GM19328 (cell line): ENCODE measurements around the gene MED27.

Source experiments
- ATAC-seq: cut with Tn5 transposase; IDR thresholded peaks from one replicate; pipeline ENCODE4 v1.9.1; 2021; ENCODE audit warnings: mild to moderate bottlenecking, moderate library complexity; ENCODE audit not compliant: unreplicated experiment

The MED27 gene

DNA sequence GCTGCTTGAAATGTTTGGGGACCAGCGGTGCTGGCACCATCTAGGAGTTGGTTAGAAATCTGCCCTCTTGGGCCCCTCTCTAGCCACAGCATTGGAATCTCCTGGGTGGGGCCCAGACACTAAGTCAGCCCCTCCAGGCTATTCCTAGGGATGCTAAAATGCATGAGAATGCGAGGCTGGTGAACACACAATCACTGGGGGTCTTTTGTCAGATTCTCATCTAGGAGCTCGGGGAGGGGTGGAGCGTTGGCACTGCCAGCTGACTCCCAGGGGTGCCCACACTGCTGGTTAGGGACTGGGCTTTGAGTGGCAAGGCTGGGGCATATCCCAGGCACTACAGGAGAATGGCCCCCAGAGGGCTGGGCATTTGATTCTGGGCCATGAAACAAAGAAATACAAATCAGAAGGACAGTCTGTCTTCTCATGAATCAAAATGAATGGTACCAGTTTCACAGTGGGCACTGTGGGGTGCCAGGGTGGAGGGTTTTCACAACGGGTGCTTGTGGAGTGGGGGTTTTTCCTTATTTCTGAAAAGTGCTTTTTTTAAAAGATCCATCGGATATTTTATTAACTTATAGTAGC lies 212.0 kb downstream of the MED27 start:
- ATAC-seq: no peak

DNA sequence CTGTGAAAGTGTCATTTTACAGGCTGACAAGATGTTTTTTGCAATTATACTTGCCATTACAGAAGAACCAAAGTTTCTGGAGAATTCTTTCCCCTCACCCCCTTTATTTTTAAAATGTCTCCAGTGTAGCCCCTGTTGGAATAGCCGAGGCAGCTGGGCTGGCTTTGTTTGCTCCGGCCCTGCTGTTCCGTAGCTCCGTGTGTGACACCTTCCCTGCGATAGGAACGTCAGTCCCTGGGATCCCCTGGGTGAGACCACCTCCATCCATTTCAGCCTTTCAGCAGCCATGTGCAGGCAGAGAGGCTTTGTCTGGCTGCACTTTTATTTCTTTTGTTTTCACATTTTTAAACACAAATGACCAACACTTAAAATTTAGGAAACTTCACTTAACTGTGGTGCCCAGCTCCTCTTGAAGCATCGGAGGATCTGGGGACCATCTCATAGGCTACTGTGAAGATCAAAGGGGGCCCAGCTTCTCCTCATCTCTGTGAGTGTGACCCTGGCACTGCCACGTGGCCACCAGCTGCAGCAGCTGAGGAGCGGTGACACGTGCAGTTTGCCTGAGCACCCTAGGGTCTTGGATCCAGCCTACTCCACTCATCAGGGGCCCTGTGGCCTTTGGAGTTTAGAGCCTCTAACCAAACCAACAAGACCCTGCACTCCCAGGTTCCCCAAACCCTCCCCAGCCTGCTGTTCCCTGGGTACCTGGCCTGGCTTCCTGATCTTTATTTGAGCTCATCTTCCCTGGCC lies 214.0 kb downstream of the MED27 start:
- no peak for ATAC-seq

DNA sequence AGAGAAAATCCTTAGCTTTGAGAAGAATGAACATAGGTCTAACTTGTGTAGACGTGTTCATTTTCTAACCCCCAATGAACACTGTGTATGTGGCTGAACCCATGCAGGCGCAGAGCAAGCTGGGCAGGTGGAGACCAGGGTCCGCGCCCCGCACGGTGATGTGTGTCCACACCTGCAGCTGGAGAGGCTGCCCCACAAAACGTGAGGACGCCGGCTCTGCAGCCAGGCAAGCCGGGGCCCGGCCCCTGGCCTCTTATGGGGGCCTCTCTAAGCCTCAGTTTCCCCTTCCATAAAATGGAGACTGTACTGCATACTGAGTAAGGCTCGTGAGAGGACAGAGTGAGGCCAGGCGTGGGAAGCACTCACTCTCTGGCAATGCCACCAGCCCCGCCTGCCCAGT lies 215.1 kb downstream of the MED27 start:
- no peak for ATAC-seq

DNA sequence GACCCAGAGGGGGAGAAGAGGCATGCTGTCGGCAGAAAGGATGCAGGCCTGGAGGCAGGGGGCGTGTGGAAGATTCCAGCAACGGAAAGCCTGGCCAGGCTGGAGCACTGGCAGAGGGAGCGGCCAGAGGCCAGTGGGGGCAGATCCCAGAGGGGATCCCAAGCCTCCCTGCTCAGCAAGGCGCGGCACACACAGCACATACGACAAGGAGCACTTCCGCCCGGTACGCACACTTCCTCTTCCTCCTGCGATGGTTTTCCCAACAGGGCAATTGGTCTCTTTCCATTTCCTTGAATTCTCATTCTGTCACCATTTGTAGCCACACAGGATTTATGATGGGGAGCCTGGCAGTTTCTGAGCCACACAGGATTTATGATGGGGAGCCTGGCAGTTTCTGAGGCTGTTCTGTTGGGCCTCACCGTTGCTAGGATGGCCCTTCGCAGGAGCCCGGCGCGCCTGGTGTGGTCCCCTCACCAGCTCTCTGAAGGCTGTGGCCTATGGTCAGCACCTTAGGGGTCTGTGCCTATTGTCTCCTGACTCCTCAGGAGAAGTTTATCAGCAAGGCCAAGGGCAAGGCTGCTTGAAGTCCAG lies 216.3 kb downstream of the MED27 start:
- no peak for ATAC-seq

DNA sequence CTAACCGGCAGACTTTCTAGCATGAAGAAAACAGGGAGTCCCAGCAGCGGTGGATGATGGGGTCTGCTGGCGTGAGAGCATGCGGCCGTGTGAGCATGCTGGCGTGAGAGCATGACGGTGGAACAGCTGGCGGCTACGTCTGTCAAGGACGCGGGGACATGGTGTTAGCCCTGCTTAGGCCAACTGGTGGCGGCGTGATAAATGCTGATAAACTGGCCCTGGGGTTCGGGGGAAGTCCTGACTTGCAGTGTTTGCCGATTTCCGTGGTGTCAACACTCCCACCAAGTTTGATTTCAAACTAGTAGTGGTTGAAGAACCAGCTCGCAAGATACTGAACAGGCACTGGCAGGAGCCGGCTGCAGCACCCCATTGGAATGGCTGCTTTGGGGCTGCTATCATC lies 217.4 kb downstream of the MED27 start:
- no peak for ATAC-seq

DNA sequence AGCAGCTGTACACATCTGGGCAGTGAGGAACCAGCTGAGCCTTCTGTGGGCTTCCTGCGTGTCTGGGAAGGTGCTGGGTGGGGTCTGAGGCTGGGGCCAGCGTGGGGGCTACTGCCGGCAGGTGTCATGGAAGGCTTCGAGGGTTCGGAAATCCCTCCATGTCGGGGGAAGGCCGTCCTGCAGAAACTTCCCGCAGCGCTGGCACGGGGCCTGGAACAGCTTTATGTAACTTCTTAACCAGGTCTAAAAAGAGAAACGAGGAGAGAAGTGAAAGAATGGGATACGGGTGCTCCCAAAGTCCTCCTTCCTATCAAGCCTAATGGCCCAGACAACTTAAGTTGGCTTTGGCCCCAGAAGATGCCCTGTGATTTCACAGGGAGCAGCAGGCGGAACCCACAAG lies 219.2 kb downstream of the MED27 start:
- ATAC-seq: no peak

DNA sequence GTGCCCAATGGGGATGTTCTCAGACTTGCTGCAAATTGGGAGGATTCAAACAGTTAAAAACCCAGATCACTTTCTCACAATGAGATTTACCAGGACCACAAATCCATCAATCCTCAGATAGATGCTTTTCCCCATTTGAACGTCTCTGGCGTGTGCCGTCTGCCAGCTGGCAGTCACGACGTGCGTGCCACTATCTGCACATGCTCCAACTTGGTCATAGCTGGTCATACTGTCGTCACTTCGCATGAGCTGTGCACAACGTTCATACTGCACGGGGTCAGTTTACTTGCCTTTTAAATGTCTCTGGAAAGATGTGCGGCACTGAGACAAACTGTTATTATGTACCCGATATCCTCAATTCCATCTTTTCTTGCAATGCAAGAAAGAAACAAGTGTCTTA lies 221.5 kb downstream of the MED27 start:
- ATAC-seq: no peak

DNA sequence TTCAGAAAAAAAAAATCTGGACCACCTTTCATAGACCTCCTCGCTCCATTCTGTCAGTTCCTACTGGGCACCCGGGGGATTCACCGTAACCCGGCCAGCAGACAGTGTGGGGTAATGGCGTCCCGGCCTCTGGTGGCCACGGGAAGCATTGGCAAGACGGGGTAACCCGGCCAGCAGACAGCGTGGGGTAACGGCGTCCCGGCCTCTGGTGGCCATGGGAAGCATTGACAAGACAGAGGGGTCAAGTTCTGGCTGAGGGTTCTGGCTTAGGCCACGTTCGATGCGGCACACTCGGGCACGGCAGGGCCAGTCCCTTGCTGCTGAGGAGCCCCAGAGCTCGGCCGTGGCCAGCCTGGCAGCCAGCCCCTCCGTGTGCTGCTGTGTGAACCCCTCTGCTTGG lies 223.6 kb downstream of the MED27 start:
- no peak for ATAC-seq

DNA sequence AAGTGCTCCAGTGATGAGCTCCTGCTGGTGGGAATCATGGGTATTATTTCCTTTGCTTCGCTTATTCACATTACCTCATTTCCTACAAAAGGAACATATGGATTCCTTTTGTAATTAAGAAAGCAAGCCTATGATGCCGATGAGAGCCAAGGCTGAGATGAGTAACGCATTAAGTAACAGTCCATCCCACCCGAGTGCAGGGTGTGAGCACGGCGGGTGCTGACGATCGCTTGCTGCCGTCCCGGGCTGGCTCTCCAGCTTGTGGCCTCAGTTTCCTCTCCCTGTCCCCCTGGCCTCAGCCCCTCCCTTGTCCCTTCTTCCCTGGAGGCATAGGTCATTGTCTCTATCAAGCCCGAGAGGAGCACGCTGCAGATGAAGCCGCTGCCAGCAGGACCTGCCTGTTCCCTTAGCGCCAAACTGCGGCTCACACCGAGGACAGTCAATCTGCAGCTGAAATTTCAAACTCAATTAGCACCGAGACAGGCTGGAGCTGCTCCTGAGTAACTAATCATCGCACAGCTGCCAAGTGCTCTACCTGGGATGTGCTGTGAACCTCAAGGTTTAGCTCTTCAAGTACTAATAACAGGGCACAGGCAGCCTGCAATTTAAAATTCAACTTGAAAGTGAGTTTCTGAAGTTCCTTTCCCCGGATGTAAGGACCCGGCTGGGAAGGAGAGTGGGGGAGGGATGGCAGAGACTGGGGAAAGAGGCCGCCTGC lies 224.6 kb downstream of the MED27 start:
- ATAC-seq: no peak

DNA sequence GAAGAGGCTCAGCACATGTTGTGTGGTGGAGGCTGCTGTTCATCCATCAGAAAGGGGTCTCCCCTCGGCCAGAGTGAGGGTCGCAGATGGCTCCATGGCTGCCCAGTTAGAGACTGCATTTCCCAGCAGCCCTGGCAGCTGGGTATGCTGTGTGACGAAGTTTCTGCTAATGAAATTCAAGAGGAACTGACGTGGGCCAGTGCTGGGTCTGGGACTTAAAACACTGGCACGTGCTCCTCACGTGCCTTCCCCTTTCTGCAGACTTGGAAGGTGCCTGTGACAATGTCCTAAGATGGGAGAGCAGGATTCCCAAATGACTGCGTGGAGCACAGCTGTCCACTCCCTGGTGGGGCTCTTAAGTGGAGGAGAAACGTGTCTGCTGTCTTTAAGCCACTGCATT lies 225.3 kb downstream of the MED27 start:
- ATAC-seq: no peak

DNA sequence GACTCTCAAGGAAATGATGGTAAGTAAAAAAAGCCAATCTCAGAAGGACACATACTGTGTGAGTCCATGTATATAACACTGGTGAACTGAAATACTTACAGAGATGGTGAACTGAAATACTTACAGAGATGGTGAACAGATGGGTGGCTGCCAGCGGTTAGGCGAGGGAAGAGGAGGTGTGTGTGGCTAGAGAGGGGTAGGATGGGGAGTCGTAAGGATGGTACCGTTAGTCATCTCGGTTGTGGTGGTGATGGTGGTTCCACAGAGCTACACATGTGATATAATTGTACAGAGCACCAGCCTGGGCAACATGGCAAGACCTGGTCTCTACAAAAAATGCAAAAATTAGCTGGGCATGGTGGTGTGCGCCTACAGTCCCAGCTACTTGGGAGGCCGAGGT lies 226.2 kb downstream of the MED27 start:
- no peak for ATAC-seq

DNA sequence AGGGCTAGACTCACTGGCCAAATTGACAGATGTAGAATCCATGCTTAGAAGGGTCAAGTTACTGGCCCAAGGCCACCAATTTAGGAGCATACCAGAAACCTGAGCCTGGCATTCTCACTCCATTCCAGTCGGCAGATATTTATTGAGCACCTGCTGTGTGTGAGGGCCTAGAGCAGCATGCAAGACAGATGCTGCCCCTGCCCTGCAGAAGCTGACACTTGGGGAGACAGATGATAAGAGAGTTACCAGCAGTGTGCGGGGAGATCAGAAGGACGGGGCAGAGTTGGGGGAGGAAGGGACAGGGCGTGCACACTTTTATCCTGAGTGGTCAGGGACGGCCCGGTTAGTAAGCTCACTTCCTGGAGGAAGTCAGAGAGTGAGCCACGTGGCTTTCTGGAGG lies 228.3 kb downstream of the MED27 start:
- ATAC-seq: no peak

DNA sequence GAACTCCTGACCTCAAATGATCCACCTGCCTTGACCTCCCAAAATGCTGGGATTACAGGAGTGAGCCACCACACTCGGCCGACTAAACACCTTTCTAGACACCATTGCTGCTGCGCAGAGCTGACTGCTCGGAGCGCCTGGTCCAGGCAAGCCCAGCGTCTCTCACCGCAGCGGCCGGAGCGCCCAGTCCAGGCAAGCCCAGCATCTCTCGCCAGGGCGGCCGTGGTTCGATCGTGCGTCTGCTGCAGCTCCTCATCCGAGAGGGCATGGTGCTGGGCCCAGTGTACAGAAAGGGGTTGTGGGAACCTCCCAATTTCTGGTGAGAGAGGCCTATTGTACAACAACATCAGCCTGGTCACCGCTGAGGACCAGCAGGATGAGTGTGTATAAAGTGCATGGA lies 230.3 kb downstream of the MED27 start:
- no peak for ATAC-seq

DNA sequence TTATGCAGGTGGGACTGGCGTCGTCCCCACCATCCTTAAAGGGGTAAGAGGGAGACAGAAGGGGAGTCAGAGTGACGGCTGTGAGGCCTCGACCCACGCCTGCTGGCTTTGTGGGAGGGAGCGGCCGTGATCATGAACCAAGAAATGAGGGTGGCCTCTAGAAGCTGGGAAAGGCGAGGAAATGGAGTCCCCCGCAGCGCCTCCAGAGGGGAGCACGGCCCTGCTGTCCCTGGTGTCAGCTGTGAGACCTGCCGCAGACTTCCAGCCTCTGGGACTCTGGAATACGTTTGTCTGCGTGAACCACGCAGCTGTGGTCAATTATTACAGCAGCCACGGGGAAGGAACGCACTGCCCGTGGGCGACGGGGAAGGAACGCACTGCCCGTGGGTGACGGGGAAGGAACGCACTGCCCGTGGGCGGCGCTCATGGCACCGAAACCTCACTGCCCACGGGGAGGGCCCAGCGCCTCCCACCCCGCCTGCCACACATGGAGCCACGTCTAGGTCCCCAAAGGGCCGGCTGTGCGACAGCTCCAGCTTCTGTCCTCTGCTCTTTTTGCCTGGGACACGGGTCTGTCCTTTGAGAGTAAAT lies 231.0 kb downstream of the MED27 start:
- ATAC-seq: no peak

DNA sequence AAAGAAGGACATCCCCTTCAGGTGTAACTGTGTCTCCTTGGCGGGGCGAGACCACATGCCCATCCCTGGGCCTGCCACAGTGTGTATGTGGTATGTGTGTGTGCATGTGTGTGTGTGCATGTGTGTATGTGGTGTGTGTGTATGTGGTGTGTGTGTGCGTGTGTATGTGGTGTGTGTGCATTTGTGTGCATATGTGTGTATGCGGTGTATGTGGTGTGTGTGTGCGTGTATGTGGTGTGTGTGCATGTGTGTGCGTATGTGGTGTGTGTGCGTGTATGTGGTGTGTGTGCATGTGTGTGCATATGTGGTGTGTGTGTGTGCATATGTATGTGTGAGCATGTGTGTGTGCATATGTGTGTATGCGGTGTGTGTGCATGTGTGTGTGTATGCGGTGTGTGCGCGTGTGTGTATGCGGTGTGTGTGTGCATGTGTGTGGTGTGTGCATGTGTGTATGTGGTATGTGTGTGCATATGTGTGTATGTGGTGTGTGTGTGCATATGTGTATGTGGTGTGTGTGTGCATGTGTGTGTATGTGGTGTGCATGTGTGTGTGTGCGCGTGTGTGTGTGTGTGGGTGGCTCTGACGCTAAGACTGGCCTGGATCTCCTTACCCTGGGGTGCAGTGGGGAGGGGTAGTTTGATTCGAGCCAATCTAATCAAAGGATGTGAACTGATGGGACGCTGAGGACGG lies 231.9 kb downstream of the MED27 start:
- ATAC-seq: no peak

DNA sequence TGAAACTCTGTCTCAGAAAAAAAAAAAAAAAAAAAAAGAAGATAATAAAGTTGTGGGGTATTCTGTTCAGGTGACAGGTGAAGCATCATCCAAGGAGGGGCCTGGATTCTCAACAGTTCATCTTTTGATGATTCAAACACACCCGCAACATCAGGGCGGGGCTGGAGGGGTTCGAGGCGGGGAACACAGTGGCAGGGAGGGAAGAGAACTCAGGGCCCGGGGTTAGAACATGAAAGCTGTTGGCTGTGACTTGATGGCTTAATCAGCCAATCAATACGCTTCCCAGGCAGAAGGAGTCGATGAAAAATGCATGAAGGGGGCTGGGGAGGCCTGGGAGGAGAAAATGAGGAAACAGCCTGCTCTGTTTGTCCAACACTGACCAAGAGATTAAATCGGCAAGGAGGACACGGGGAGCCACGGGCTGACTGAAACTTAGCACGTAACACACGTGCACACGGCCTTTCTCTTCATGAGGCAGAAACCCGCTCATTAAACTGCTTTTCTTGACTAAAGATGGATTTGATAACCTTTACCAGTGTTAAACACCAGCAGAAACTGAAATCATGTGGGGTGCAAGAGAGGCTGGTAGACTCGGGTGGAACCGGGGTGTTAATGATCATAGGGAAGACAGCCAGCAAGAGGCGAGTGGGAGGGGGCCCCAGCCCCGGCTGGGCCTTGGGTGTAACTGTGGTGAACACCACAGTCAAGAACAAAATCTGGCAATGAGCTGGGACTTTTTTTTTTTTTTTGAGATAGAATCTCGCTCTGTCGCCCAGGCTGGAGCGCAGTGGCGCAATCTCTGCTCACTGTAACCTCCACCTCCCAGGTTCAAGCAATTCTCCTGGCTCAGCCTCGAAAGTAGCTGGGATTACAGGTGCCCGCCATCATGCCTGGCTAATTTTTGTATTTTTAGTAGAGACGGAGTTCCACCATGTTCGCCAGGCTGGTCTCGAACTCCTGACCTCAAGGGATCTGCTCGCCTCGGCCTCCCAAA lies 234.1 kb downstream of the MED27 start:
- ATAC-seq: no peak

DNA sequence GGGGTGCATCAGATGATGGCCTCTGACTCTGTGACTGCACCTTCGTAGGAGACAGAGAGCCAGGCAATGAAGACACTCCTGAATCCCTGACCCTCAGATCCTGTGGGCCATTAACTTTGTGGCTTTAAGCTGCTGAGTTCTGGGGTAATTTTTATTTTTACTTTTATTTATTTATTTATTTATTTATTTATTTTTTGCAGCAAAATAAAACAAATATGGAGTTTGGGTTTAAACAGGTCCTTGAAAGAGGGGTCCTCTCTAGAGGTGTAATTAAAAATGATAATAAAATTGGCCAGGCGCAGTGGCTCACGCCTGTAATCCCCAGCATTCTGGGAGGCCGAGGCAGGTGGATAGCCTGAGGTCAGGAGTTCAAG lies 234.9 kb downstream of the MED27 start:
- ATAC-seq: no peak

DNA sequence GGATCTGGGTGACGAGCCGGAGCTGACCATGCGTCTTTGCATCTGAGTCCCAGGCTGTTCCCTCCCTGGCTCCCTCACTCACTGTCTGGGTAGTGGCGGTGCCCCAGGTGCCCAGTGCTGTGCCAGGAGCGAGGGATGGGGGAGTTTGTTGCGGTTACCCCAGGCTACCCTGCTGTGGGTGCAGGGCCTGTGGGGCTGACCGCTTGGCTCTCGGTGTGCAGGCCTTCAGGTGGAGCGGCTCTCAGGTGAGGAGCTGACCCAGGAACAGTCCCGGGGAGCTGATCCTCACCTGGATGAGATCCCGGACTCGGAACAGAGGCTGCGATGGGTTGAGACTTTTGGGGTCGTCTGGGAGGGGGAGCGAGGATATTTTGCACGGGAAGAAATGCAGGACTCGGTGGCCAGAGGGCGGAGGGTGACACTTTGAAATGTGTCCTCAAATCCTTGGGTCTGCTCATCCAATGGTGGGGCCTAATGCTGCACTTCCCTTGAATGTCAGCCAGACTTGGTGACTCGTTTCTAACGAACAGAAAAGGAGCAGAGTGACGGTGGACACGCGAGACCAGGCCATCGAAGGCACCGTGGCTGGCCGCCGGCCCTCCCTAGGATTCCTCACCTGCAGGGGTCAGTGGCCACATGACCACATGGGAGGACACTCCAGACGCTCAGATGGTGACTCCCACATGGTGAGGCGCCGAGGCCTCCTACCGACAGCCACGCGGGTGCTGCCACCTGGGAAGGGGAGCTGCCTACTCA lies 235.5 kb downstream of the MED27 start:
- ATAC-seq: no peak

DNA sequence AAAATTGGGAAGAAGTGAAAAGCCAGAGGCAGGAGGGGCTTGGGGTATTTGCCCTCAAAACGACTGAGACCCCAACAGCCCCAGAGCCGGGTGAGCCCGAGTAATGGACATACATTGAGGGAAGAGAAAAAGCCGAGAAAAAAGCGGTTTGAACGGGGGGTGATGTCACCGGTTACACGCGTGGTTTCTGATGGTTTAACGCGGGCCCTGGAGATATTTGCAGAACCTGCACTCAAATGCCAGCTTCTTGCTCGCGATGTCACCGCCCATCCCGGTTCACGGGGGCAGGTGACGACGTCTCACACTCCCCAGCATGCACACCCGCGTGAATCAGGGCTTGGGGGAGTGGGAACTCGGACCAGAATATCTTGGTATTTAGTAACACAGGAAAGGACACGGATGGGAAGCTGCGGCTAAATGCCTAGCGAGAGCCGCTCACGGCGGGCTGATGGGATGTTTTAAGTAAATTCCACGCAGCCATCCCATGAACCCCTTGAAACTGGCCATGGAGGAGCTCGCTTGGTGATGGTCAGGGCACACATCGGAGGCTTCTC lies 237.8 kb downstream of the MED27 start:
- no peak for ATAC-seq
